Subcutaneous adipose tissue (tissue), 4 donors: Measurements from ENCODE around the gene MRPS16. TPM values are rescaled to one million over a fixed set of nuclear protein-coding genes. Genes with fewer than 3 reads are reported as not detected.

Source experiments
- CTCF ChIP-seq: fragments of 450-650 bp; IDR thresholded peaks from one replicate; pipeline ENCODE4 v1.5.1; 2016; ENCODE audit warnings: low read depth, mild to moderate bottlenecking, control low read depth, antibody characterized with exemption, moderate library complexity
- total RNA-seq, 4 donors: library from RNA; depleted of rRNA; stranded (reverse); fragments of >200 nt; gene quantifications; one replicate each; pipeline ENCODE4 v1.1.0, GENCODE V29; 2016

MRPS16 gene
- total RNA-seq, 4 donors from 2014 or later, result 31.9 to 40.4 (median 35.6) TPM

GRCh38 chr10:73263693-73264347 is 11.4 kb upstream of the MRPS16 start:
- no peak for TF ChIP-seq CTCF

DNA sequence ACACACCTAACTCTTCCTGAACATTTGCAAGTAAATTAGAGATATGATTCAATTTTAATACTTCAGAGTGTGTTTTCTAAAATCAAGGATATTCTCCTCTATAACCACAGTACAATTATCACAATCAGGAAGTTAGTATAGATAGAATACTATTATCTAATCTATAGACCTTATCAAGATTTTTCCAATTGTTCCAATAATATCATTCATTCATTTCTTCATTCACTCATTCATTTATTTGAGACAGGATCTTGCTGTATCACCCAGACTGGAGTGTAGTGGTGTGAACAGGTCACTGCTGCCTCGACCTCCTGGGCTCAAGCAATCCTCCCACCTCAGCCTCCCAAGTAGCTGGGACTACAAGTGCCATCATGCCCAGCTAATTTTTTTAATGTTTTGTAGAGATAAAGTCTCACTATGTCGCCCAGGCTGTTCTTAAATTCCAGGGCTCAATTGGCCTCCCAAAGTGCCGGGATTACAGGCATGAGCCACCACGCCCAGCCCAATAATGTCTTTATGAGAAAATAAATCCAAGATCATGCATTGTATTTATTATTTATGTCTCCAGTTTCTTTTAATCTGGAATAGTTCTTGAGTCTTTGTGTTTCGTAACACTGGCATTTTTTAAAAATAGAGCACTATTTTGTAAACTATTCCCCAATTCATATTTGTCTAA is 10.6 kb upstream of the MRPS16 start:
- no peak for TF ChIP-seq CTCF

GRCh38 chr10:73262105-73262730 is 9.8 kb upstream of the MRPS16 start:
- TF ChIP-seq CTCF, result no peak

DNA sequence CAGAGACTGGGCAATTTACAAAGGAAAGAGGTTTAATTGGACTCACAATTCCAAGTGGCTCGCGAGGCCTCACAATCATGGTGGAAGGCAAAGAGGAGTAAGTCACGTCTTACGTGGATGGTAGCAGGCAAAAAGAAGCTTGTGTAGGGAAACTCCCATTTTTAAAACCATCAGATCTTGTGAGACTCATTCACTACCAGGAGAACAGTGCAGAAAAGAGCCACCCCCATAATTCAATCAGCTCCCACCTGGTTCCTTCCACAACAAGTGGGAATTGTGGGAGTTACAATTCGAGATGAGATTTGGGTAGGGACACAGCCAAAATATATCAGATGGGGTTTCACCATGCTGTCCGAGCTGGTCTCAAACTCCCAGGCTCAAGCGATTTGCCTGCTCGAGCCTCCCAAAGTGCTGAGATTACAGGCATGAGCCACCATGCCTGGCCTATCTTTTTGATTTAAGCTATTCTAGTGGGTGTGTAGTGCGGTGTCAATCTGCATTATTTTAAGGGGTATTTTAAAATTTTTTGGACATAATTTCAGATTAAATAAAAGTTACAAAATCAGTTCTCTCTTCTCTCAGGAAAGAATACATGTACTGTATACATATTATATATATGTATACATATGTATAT is 9.0 kb upstream of the MRPS16 start:
- TF ChIP-seq CTCF, result no peak

DNA sequence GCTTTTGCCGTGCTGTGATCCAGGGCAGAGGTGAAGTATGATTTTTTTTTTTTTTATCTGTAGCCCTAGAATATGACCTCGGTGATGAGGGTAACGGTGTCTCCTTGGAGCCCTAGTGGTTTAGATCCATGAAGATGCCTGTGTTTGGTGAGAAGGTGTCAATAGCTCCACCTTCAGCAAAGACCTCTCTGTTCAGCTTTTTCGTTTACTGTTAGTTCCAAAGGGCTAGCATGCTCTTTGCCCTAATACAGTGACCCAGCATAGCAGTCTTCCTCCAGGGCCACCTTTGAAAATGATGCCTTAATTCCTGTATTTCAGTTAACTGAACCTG is 746 bp upstream of the MRPS16 start:
- TF ChIP-seq CTCF, result no peak

- TF ChIP-seq CTCF, result no peak
These were observed 580 bp downstream of the MRPS16 start for GRCh38 chr10:73251683-73252444.

DNA sequence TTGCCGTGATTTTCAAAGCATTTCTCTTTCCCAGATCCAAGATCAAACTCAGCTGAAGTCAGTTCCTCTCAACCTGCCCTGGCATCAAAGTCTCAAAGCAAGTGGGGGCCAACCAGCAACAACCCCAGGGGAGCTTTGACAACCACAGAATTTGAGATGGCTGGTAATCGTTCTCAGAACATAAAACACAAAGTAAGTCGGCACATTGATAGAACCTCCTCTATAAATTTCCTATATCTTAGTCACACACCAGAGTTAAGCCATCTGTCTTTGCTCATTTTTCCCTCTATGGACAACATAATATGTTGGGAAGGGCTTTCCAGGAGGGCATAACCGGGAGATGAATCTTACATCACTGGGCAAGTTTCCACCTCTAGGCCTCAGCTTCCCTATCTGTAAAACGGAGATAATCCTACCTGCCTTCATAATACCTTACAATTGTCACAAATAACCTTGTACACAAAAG is 4.2 kb downstream of the MRPS16 start:
- no peak for TF ChIP-seq CTCF
